Kidney epithelial cell (primary cell): Measurements from ENCODE around the gene PPP2R2C. TPM values are rescaled to one million over a fixed set of nuclear protein-coding genes. Genes with fewer than 3 reads are reported as not detected.

ENCODE experiments used
- DNase-seq: peaks from one replicate; pipeline ENCODE4 v3.0.0-alpha.2; 2010; ENCODE audit warnings: low read depth
- H3K27me3 ChIP-seq: 2 replicates; pipeline ENCODE4 v1.6.0; 2011; ENCODE audit warnings: low read length; ENCODE audit not compliant: control insufficient read depth, insufficient read depth
- H3K36me3 ChIP-seq: 2 replicates; pipeline ENCODE4 v1.5.1; 2011; ENCODE audit warnings: low read length; ENCODE audit not compliant: control insufficient read depth, insufficient read depth
- H3K4me3 ChIP-seq: 2 replicates; pipeline ENCODE4 v1.5.1; 2011; ENCODE audit warnings: low read depth, mild to moderate bottlenecking, control low read depth, low read length
- CTCF ChIP-seq: IDR thresholded peaks from 2 replicates; pipeline ENCODE4 v1.5.1; 2011; ENCODE audit warnings: mild to moderate bottlenecking, moderate library complexity, low read length, control low read depth, inconsistent platforms; ENCODE audit not compliant: insufficient read depth, poor library complexity, severe bottlenecking
- total RNA-seq: library from RNA; depleted of rRNA; stranded (reverse); fragments of >200 nt; gene quantifications from 2 replicates; pipeline ENCODE4 v1.2.3, GENCODE V29; 2015

The PPP2R2C gene
- total RNA-seq, 1 donor from 2014 or later, result not detected

GRCh38 chr4:6366581-6366980 lies 105.8 kb downstream of the PPP2R2C start:
- no peak for TF ChIP-seq CTCF
- Histone ChIP-seq H3K27me3 (peaks cover 2% of the 10 kb centered on the region), H3K4me3 (no peak overlapping the region), H3K36me3 (no peaks in the 10 kb centered on the region)
- no peak for DNase-seq

- Histone ChIP-seq H3K36me3 (no peaks in the 10 kb centered on the region), H3K27me3 (peaks cover 2% of the 10 kb centered on the region), H3K4me3 (no peak overlapping the region)
- TF ChIP-seq CTCF, result no peak
- DNase-seq, result no peak
Observed at GRCh38 chr4:6365545-6366086, 106.8 kb downstream of the PPP2R2C start.

GRCh38 chr4:6364581-6364980 lies 107.8 kb downstream of the PPP2R2C start:
- Histone ChIP-seq H3K36me3 (no peaks in the 10 kb centered on the region), H3K4me3 (no peak overlapping the region), H3K27me3 (peaks cover under 1% of the 10 kb centered on the region)
- no peak for DNase-seq
- TF ChIP-seq CTCF, result no peak

GRCh38 chr4:6364146-6364545 lies 108.3 kb downstream of the PPP2R2C start:
- TF ChIP-seq CTCF, result no peak
- no peak for DNase-seq
- no peaks in the 10 kb centered on the region for H3K36me3 ChIP-seq
- no peaks in the 10 kb centered on the region for H3K27me3 ChIP-seq
- H3K4me3 ChIP-seq, result no peak overlapping the region

- no peaks in the 10 kb centered on the region for H3K27me3 ChIP-seq
- no peaks in the 10 kb centered on the region for H3K36me3 ChIP-seq
- no peak for DNase-seq
- no peak overlapping the region for H3K4me3 ChIP-seq
- TF ChIP-seq CTCF, result no peak
Observed at GRCh38 chr4:6362896-6363295, 109.5 kb downstream of the PPP2R2C start.

GRCh38 chr4:6362243-6362885 lies 110.0 kb downstream of the PPP2R2C start:
- Histone ChIP-seq H3K4me3 (no peak overlapping the region), H3K36me3 (no peaks in the 10 kb centered on the region), H3K27me3 (peaks cover 2% of the 10 kb centered on the region)
- no peak for DNase-seq
- no peak for TF ChIP-seq CTCF
